ENCODE data around the gene NIPBL.
A peak's percentile ranks its signal among the peaks of the same experiment; 100 is the strongest.

NIPBL gene

GRCh38 chr5:36876299-36876964, at the start of gene NIPBL:
NIPBL (plus strand) TSS chr5:36876769; CDS start chr5:36953697, 76,928 bp downstream.
- peak; percentile 96 for DNase-seq (ENCODE audit: low read depth)
- TF ChIP-seq CTCF (IDR thresholded peaks at IDR 0.05; ENCODE audit: insufficient read depth, low read depth, low read length, missing control alignments) = no peak
- peak within 1 kb of the TSS; percentile 83 for H3K4me3 ChIP-seq (ENCODE audit: low read length)

GRCh38 chr5:36832274-36832673, 44.3 kb upstream of the NIPBL start:
- no peak for TF ChIP-seq CTCF (IDR thresholded peaks at IDR 0.05; ENCODE audit: insufficient read depth, low read depth, low read length, missing control alignments)
- no peak overlapping the region for H3K4me3 ChIP-seq (ENCODE audit: low read length)
- no peak for DNase-seq (ENCODE audit: low read depth)

GRCh38 chr5:36836831-36837230, 39.7 kb upstream of the NIPBL start:
- no peak for DNase-seq (ENCODE audit: low read depth)
- TF ChIP-seq CTCF (IDR thresholded peaks at IDR 0.05; ENCODE audit: insufficient read depth, low read depth, low read length, missing control alignments) = no peak
- H3K4me3 ChIP-seq (ENCODE audit: low read length) = no peak overlapping the region

- TF ChIP-seq CTCF (IDR thresholded peaks at IDR 0.05; ENCODE audit: insufficient read depth, low read depth, low read length, missing control alignments) = no peak
- H3K4me3 ChIP-seq (ENCODE audit: low read length) = no peak overlapping the region
- no peak for DNase-seq (ENCODE audit: low read depth)
Observed at GRCh38 chr5:36839489-36840476, 36.8 kb upstream of the NIPBL start.

DNA sequence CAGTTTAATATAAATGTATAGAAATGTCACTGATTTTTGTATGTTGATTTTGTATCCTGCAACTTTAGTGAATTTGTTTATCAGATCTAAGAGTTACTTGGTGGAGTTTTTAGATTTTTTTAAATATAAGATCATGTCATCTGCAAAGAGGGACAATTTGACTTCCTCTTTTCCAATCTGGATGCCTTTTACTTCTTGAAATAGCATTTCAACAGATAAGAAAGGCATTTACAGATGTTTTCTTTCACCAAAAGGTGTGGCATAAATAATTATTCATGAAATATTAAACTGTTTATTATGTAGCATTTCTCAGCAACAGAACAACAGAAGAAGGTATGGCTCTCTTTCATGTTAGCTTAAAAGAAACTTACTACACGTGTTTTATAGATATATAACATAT, 34.9 kb upstream of the NIPBL start:
- no peak for DNase-seq (ENCODE audit: low read depth)
- no peak for TF ChIP-seq CTCF (IDR thresholded peaks at IDR 0.05; ENCODE audit: insufficient read depth, low read depth, low read length, missing control alignments)
- no peak overlapping the region for H3K4me3 ChIP-seq (ENCODE audit: low read length)

- TF ChIP-seq CTCF (IDR thresholded peaks at IDR 0.05; ENCODE audit: insufficient read depth, low read depth, low read length, missing control alignments) = no peak
- no peak for DNase-seq (ENCODE audit: low read depth)
- H3K4me3 ChIP-seq (ENCODE audit: low read length) = no peak overlapping the region
Observed at GRCh38 chr5:36842087-36842486, 34.5 kb upstream of the NIPBL start.

Measured in epithelial cell of esophagus (primary cell).